OCI-M2 (cell line): ENCODE results near the gene OR4C15.

Source experiments
- DNase-seq: peaks from one replicate; lab custom pipeline; 2025; ENCODE audit not compliant: unreplicated experiment; lab: John Stamatoyannopoulos, UW

Gene OR4C15

GRCh38 chr11:55554169-55554568 lies at the start of gene OR4C15:
TSS of gene OR4C15 (plus strand) at chr11:55554469. CDS start at chr11:55554469, 0 bp downstream.
- no peak for DNase-seq

- no peak for DNase-seq
Observed at GRCh38 chr11:55571828-55572227, 17.6 kb downstream of the OR4C15 start, which contains the start of gene OR4C16. TSS of gene OR4C16 (plus strand) at chr11:55572128. CDS start at chr11:55572128, 0 bp downstream.

- no peak for DNase-seq
Observed at GRCh38 chr11:55572548-55572947, 18.3 kb downstream of the OR4C15 start.
